GM12878 (cell line): ENCODE data around the gene PLA2G5. TPM values are rescaled to one million over a fixed set of nuclear protein-coding genes. Genes with fewer than 3 reads are reported as not detected.

Experiments
- ATAC-seq: fragments of 200-7000 bp; cut with Tn5 transposase; 3 replicates; pipeline ENCODE4 v1.9.1; 2020; ENCODE audit warnings: mild to moderate bottlenecking, moderate library complexity
- BruUV-seq: library from RNA; stranded (reverse); fragments of 400-500 nt; replicated peaks from 2 replicates; lab custom pipeline; 2021; lab: Mats Ljungman, UMichigan
- CTCF ChIA-PET: fragments of 300-600 bp; sonication (Branson Sonifier 250); formaldehyde crosslinking; extraction: SDS; loops from one replicate; lab custom pipeline; 2021; ENCODE audit warnings: inconsistent platforms; lab: Yijun Ruan, JAX
- POLR2A ChIA-PET: fragments of 350-600 bp; formaldehyde crosslinking; extraction: SDS; loops from one replicate; lab custom pipeline; 2021; ENCODE audit warnings: inconsistent platforms; lab: Charles Lee
- RAD21 ChIA-PET: fragments of 300-600 bp; sonication (Branson Sonifier 250); formaldehyde crosslinking; loops from one replicate; lab custom pipeline; 2023; ENCODE audit warnings: antibody characterized with exemption; ENCODE audit not compliant: unreplicated experiment; lab: Charles Lee
- SMC1A ChIA-PET: fragments of 300-600 bp; sonication (Branson Sonifier 250); formaldehyde crosslinking; loops from one replicate; lab custom pipeline; 2023; ENCODE audit not compliant: unreplicated experiment, uncharacterized antibody; lab: Charles Lee
- DNase-seq: peaks from one replicate; pipeline ENCODE4 v3.0.0-alpha.2; 2011; ENCODE audit warnings: low read depth, low spot score
- FAIRE-seq: peaks from 3 replicates; lab custom pipeline; 2011; peaks lifted over from hg19 to GRCh38; lab: Jason Lieb, UNC
- H2AFZ ChIP-seq: 2 replicates; pipeline ENCODE4 v1.6.0; 2011; ENCODE audit warnings: low read depth, low read length, control low read depth; ENCODE audit not compliant: control insufficient read depth
- H3K27ac ChIP-seq: 2 replicates; pipeline ENCODE4 v1.5.1; 2011; ENCODE audit warnings: control low read depth; ENCODE audit not compliant: control insufficient read depth, insufficient read depth
- H3K27me3 ChIP-seq, 2 experiments: replicated peaks in 1 of 2; 2 replicates each; pipeline versions ENCODE4 v1.6.0 to v1.6.1; 2011; ENCODE audit warnings: low read length in 1 of 2; ENCODE audit not compliant: control insufficient read depth in 2 of 2, insufficient read depth in 2 of 2
- H3K36me3 ChIP-seq, 2 experiments: 2 replicates each; pipeline ENCODE4 v1.5.1; 2011; ENCODE audit warnings: low read length in 1 of 2; ENCODE audit not compliant: control insufficient read depth in 2 of 2, insufficient read depth in 2 of 2
- H3K4me1 ChIP-seq: 2 replicates; pipeline ENCODE4 v1.6.1; 2011; ENCODE audit warnings: mild to moderate bottlenecking, low read length, moderate library complexity, mixed read lengths; ENCODE audit not compliant: control insufficient read depth, insufficient read depth
- H3K4me2 ChIP-seq: 2 replicates; pipeline ENCODE4 v1.6.0; 2011; ENCODE audit warnings: control low read depth; ENCODE audit not compliant: control insufficient read depth, insufficient read depth
- H3K4me3 ChIP-seq: fragments of 200-600 bp; sonication (generic); 2 replicates; pipeline ENCODE4 v1.5.1; 2016
- H3K79me2 ChIP-seq: 2 replicates; pipeline ENCODE4 v1.6.0; 2011; ENCODE audit warnings: low read length; ENCODE audit not compliant: control insufficient read depth, insufficient read depth
- H3K9ac ChIP-seq: 2 replicates; pipeline ENCODE4 v1.8.0; 2011; ENCODE audit warnings: low read length, control low read depth, mixed read lengths; ENCODE audit not compliant: control insufficient read depth, insufficient read depth
- H3K9me3 ChIP-seq: replicated peaks from 3 replicates; pipeline ENCODE4 v1.5.1; 2011; ENCODE audit warnings: mild to moderate bottlenecking, low read length; ENCODE audit not compliant: control insufficient read depth, insufficient read depth
- H4K20me1 ChIP-seq: 2 replicates; pipeline ENCODE4 v1.6.0; 2011; ENCODE audit not compliant: control insufficient read depth, insufficient read depth
- FOXM1 ChIP-seq: IDR thresholded peaks from 2 replicates; pipeline ENCODE4 v1.6.1; 2012; ENCODE audit warnings: low read depth, mild to moderate bottlenecking, inconsistent platforms, low read length, moderate library complexity
- HDAC2 ChIP-seq: fragments of 200-600 bp; sonication (generic); IDR thresholded peaks from 2 replicates; pipeline ENCODE4 v1.6.1; 2017
- JUND ChIP-seq: IDR thresholded peaks from 2 replicates; pipeline ENCODE4 v1.6.1; 2012; ENCODE audit warnings: low read depth, mild to moderate bottlenecking, low read length, improper control_type of control experiment, moderate library complexity
- MYB ChIP-seq: fragments of 150-350 bp; IDR thresholded peaks from 2 replicates; pipeline ENCODE4 v1.6.1; 2014; ENCODE audit warnings: mild to moderate bottlenecking, low read depth, low read length, borderline replicate concordance
- NFYB ChIP-seq: IDR thresholded peaks from 2 replicates; pipeline ENCODE4 v1.6.1; 2011; ENCODE audit warnings: low read depth, mild to moderate bottlenecking, low read length, improper control_type of control experiment, moderate library complexity; ENCODE audit not compliant: insufficient read depth
- PAX8 ChIP-seq: fragments of 450-650 bp; IDR thresholded peaks from 2 replicates; pipeline ENCODE4 v1.6.1; 2017; ENCODE audit warnings: mild to moderate bottlenecking, moderate library complexity
- RAD21 ChIP-seq: IDR thresholded peaks from 2 replicates; pipeline ENCODE4 v1.6.1; 2011; ENCODE audit warnings: mild to moderate bottlenecking, low read depth, low read length, moderate library complexity; ENCODE audit not compliant: insufficient read depth
- RFX5 ChIP-seq: IDR thresholded peaks from 2 replicates; pipeline ENCODE4 v1.6.1; 2011; ENCODE audit warnings: low read depth, low read length, improper control_type of control experiment
- STAT1 ChIP-seq: fragments of 450-650 bp; conservative IDR thresholded peaks from 2 replicates; pipeline ENCODE4 v1.6.1; 2014; ENCODE audit warnings: antibody characterized with exemption, mild to moderate bottlenecking
- SUPT20H ChIP-seq: IDR thresholded peaks from 2 replicates; pipeline ENCODE4 v1.6.1; 2011; ENCODE audit warnings: low read depth, mild to moderate bottlenecking, low read length, moderate library complexity, borderline replicate concordance; ENCODE audit not compliant: control insufficient read depth
- ZNF384 ChIP-seq: IDR thresholded peaks from 2 replicates; pipeline ENCODE4 v1.6.1; 2012; ENCODE audit warnings: low read depth, mild to moderate bottlenecking, low read length, improper control_type of control experiment, borderline replicate concordance
- ZZZ3 ChIP-seq: IDR thresholded peaks from 2 replicates; pipeline ENCODE4 v1.6.1; 2011; ENCODE audit warnings: low read depth; ENCODE audit not compliant: control insufficient read depth, insufficient read length
- WGBS: methylation state at CpG from one replicate; pipeline ENCODE4 v1.1.6; 2016; ENCODE audit warnings: low lambda C conversion rate; ENCODE audit not compliant: insufficient replicate concordance, insufficient coverage; ENCODE audit errors: missing lambda C conversion rate; 5-methylcytosine and 5-hydroxymethylcytosine counted together
- in situ Hi-C: fragments of 300-500 bp; cut with MboI; formaldehyde crosslinking; loops from 9 replicates; pipeline ENCODE4 v1.14.3; 2018; ENCODE audit warnings: mixed read lengths
- intact Hi-C: fragments of 100-400 bp; cut with micrococcal nuclease; formaldehyde crosslinking; loops from one replicate; pipeline ENCODE4 v1.14.2; 2022; ENCODE audit not compliant: unreplicated experiment
- polyA plus RNA-seq, 11 experiments: library from polyadenylated mRNA; depleted of rRNA in 4 of 11; unstranded in 6 of 11; stranded (reverse) in 5 of 11; fragments of >200 nt; fragmentation: Nextera tagmentation in 4 of 11; fragmentation: Illumina TruSeq in 1 of 11; extraction: Ambion mirVana in 4 of 11; extraction: Trizol in 1 of 11; gene quantifications; 1 replicate in 1 of 11; 2 replicates in 10 of 11; pipeline versions ENCODE4 v1.2.1 to v1.2.3, GENCODE V29; 2011 to 2016; ENCODE audit warnings: inconsistent platforms in 2 of 11, missing spikeins in 2 of 11, low read depth in 1 of 11
- total RNA-seq, 4 experiments: library from RNA; depleted of rRNA in 3 of 4; stranded (reverse); fragments of >200 nt in 3 of 4; fragmentation: Illumina TruSeq in 1 of 4; extraction: Trizol in 1 of 4; gene quantifications; 2 replicates each; pipeline versions ENCODE4 v1.2.1 to v1.2.3, GENCODE V29; 2013 to 2021
- TF ChIP-seq, protein P1 (sequence below): IDR thresholded peaks from 2 replicates; pipeline ENCODE4 v1.6.1; 2011; ENCODE audit warnings: borderline replicate concordance, low read depth, mild to moderate bottlenecking, moderate library complexity, mixed read lengths, low read length; ENCODE audit not compliant: insufficient read depth; ENCODE audit errors: extremely low read length
- TF ChIP-seq, protein P2 (sequence below): IDR thresholded peaks from 2 replicates; pipeline ENCODE4 v1.6.1; 2011; ENCODE audit warnings: mild to moderate bottlenecking, low read depth, low read length, moderate library complexity; ENCODE audit not compliant: insufficient replicate concordance
- TF ChIP-seq, protein P3 (sequence below): IDR thresholded peaks from 2 replicates; pipeline ENCODE4 v1.6.1; 2012; ENCODE audit warnings: low read depth, low read length, improper control_type of control experiment
- TF ChIP-seq, protein P4 (sequence below): fragments of 450-650 bp; formaldehyde crosslinking; IDR thresholded peaks from 2 replicates; pipeline ENCODE4 v1.5.0; 2022; ENCODE audit warnings: mild to moderate bottlenecking, missing genetic modification characterization
- TF ChIP-seq, protein P5 (sequence below): fragments of 450-650 bp; IDR thresholded peaks from 2 replicates; pipeline ENCODE4 v1.6.1; 2017; ENCODE audit warnings: low read depth, mild to moderate bottlenecking, moderate library complexity

Gene PLA2G5
- total and polyA plus RNA-seq, 10 of the 15 experiments (the other 5 are each of a cell fraction or from before 2014, with no cell fraction given) = 0.10 to 0.19 (median 0.17) TPM; not detected in 7

DNA sequence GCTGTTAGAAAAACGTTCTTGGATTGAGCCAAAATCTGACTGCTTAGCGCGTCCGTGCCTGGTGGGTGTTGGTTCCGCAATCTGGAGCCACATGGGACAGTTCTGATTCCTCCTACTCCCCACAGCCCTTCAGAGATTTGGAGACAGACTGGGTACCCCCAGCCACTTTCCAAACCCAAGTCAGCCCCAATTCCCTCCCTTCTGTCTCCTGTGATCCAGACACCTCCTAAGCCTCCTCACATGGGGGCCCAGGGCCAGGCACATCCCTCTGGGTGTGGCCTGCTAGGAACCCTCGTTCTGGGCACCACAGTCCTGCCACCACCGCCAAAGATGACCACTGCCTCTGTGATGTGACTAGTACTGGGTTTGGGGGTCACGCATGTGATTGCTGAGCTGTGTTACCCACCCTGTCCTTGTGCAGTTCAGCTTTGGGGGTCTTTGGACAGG lies 4.8 kb downstream of the PLA2G5 start:
- ChIA-PET POLR2A (interaction anchor here (0.7 to 1.0 kb wide), 2 partner anchors 18 to 72 kb away, joined by 3 to 4 read pairs; no protein-coding TSS in a partner anchor), CTCF (interaction anchor here (1.3 to 2.3 kb wide), 3 partner anchors 18 to 139 kb away, joined by 3 to 5 read pairs (median 4); no protein-coding TSS in a partner anchor), RAD21 (no interaction called here), SMC1A (interaction anchor here (0.8 to 1.9 kb wide), 2 partner anchors 9 to 52 kb away, joined by 4 to 8 read pairs; no protein-coding TSS in a partner anchor)
- Histone ChIP-seq H3K27me3 (no peaks in the 10 kb centered on the region), H4K20me1 (no peaks in the 10 kb centered on the region), H3K9ac (no peak overlapping the region), H3K36me3 (no peaks in the 10 kb centered on the region), H2AFZ (no peak overlapping the region), H3K27ac (no peak overlapping the region), H3K4me3 (no peak overlapping the region), H3K4me2 (no peak overlapping the region), H3K4me1 (peaks cover 27% of the 10 kb centered on the region), H3K9me3 (no peaks in the 10 kb centered on the region), H3K79me2 (no peaks in the 10 kb centered on the region)
- no peak for ATAC-seq
- FAIRE-seq = no peak
- TF ChIP-seq, protein P1, sequence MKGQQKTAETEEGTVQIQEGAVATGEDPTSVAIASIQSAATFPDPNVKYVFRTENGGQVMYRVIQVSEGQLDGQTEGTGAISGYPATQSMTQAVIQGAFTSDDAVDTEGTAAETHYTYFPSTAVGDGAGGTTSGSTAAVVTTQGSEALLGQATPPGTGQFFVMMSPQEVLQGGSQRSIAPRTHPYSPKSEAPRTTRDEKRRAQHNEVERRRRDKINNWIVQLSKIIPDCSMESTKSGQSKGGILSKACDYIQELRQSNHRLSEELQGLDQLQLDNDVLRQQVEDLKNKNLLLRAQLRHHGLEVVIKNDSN = no peak
- no peak for TF ChIP-seq MYB
- TF ChIP-seq, protein P2, sequence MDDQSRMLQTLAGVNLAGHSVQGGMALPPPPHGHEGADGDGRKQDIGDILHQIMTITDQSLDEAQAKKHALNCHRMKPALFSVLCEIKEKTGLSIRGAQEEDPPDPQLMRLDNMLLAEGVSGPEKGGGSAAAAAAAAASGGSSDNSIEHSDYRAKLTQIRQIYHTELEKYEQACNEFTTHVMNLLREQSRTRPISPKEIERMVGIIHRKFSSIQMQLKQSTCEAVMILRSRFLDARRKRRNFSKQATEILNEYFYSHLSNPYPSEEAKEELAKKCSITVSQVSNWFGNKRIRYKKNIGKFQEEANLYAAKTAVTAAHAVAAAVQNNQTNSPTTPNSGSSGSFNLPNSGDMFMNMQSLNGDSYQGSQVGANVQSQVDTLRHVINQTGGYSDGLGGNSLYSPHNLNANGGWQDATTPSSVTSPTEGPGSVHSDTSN = no peak
- no peak for TF ChIP-seq STAT1
- TF ChIP-seq RFX5 = no peak
- TF ChIP-seq NFYB = no peak
- no peak for TF ChIP-seq FOXM1
- TF ChIP-seq PAX8 = no peak
- TF ChIP-seq ZZZ3 = no peak
- TF ChIP-seq SUPT20H = no peak
- TF ChIP-seq RAD21 = no peak
- TF ChIP-seq, protein P3, sequence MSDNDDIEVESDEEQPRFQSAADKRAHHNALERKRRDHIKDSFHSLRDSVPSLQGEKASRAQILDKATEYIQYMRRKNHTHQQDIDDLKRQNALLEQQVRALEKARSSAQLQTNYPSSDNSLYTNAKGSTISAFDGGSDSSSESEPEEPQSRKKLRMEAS = no peak
- no peak for TF ChIP-seq JUND
- no peak for TF ChIP-seq HDAC2
- TF ChIP-seq, protein P4, sequence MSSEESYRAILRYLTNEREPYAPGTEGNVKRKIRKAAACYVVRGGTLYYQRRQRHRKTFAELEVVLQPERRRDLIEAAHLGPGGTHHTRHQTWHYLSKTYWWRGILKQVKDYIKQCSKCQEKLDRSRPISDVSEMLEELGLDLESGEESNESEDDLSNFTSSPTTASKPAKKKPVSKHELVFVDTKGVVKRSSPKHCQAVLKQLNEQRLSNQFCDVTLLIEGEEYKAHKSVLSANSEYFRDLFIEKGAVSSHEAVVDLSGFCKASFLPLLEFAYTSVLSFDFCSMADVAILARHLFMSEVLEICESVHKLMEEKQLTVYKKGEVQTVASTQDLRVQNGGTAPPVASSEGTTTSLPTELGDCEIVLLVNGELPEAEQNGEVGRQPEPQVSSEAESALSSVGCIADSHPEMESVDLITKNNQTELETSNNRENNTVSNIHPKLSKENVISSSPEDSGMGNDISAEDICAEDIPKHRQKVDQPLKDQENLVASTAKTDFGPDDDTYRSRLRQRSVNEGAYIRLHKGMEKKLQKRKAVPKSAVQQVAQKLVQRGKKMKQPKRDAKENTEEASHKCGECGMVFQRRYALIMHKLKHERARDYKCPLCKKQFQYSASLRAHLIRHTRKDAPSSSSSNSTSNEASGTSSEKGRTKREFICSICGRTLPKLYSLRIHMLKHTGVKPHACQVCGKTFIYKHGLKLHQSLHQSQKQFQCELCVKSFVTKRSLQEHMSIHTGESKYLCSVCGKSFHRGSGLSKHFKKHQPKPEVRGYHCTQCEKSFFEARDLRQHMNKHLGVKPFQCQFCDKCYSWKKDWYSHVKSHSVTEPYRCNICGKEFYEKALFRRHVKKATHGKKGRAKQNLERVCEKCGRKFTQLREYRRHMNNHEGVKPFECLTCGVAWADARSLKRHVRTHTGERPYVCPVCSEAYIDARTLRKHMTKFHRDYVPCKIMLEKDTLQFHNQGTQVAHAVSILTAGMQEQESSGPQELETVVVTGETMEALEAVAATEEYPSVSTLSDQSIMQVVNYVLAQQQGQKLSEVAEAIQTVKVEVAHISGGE (CRISPR knock-in tag) = no peak
- no peak for TF ChIP-seq ZNF384
- TF ChIP-seq, protein P5, sequence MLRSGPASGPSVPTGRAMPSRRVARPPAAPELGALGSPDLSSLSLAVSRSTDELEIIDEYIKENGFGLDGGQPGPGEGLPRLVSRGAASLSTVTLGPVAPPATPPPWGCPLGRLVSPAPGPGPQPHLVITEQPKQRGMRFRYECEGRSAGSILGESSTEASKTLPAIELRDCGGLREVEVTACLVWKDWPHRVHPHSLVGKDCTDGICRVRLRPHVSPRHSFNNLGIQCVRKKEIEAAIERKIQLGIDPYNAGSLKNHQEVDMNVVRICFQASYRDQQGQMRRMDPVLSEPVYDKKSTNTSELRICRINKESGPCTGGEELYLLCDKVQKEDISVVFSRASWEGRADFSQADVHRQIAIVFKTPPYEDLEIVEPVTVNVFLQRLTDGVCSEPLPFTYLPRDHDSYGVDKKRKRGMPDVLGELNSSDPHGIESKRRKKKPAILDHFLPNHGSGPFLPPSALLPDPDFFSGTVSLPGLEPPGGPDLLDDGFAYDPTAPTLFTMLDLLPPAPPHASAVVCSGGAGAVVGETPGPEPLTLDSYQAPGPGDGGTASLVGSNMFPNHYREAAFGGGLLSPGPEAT = no peak
- intact Hi-C loops = no loop called here
- in situ Hi-C loops = no loop called here
- no TSS peak for BruUV-seq
- WGBS = 70% methylated on average over 8 of the region's 8 CpGs
- no peak for DNase-seq
